HG03108 (cell line): Measurements from ENCODE around the gene NOX5.

Source experiments
- ATAC-seq: cut with Tn5 transposase; IDR thresholded peaks from one replicate; pipeline ENCODE4 v1.9.1; 2021; ENCODE audit warnings: moderate library complexity; ENCODE audit not compliant: unreplicated experiment

The NOX5 gene

GRCh38 chr15:69080295-69081248 is 66.1 kb downstream of the NOX5 start:
- no peak for ATAC-seq

DNA sequence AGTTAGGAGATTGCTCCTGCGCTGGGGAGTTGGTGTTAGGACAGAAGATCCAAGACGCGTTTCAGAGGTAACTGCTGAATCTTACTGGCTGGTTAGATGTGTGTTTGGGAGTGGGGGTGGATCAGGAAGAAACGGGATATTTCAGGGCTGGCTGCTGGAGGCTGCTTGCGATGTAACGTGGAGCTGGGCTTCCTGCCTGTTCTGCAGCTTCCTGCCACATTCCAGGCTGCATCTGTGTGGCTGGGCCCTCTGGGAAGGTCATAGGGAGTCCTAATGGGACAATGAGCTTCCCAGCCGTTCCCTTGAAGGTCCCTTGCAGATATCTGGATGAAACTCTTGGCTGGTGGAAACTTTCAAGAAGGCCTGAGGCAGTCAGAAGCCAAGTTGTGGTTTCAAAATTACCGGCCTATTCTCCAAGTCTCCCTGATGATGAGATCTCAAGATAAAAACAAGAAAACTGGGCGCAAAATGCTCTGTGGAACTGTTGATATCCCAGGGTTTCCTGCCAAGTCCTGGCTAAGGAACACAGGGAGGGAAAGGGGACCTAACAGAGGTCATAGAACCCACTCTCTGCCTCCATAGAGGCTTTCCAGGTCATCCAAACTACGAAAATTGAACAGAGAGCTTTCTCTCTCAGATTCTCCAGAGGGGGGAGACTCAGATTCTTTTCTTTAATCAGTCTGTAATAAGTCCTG is 67.0 kb downstream of the NOX5 start:
- no peak for ATAC-seq

DNA sequence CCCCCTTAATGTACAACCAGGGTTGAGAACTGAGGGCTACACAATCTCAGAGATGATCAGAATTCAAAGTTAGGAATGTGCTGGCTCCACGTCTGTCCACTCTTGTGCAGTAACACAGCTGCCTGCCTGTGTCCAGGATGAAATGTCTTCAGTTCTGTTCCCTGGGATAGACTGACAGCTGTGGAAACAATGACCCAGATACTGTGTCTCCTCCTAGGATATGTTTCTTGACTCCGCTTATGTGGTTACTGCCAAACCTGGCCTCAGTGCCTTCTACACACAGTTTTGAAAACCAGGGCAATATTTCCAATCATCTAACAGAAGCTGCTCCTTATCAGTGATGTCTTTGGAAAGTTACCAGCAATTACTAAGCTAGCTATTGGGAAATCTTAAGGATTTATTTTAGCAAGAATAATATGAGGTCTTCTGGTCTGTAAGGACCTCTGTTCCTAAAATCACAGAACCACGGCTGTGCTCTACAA is 67.6 kb downstream of the NOX5 start:
- ATAC-seq: no peak

- no peak for ATAC-seq
These were observed 68.1 kb downstream of the NOX5 start for GRCh38 chr15:69082554-69082953.

GRCh38 chr15:69084404-69085030 is 70.0 kb downstream of the NOX5 start:
- no peak for ATAC-seq

GRCh38 chr15:69085325-69086081 is 71.0 kb downstream of the NOX5 start:
- ATAC-seq: no peak

GRCh38 chr15:69086427-69087204 is 72.1 kb downstream of the NOX5 start:
- no peak for ATAC-seq

DNA sequence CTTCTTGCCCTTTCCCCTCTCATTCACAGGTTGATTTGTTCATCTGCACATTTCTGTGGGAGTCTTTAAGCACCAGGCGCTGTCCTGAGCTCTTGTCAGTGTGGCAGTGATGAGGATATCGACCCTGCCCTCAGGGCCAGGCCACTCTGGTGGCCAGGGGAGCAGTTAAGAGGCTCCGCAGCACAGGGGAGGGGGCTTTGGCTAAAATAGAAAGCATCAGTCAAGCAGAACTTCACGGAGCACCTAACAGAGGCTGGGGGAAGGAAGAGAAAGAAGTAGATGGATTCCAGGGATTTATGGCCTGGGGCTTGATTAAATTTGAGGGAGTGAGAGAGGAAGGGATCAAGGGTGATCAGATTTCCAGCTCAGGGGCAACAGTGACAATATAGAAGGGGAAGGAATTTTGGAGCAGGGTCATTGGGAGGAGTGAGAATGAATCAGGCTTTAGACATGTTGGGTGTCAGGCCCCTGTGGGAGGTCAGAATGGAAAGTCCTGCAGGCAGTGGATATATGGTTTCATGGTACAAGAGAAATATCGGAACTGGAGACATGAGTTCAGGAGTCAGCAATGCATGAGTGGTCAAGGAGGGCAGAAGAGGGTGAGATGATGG is 73.0 kb downstream of the NOX5 start:
- ATAC-seq: no peak

DNA sequence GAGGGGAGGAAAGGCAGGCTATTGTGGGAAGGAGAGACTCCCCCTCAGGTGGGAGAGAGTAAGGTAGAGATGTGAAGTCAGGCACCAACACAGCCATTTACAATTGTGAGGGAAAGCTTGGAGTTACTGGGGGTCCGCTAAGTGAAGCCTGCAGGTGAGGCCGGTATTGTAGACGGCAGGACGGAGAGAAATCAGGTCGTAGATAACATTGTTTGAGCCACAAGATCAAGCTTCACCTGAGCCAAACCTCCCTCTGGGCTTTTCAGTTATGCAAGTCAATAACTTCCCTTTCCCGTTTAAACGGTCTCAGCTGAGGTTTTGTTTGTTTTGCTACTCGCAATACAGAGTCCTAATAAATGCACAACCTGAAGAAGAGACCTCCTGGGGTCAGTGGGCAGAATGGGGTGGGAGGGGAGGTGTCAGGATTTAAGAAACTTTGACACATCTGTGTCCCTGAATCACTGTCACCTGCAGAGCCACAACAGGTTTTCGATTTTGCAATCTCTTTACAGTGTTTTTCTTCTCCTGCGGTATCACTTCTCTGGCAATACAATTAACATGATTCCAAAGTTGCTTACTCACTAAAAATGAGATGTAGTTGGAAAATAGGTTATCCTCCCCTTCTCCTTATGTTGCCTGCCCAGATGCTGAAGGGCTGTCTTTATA is 73.9 kb downstream of the NOX5 start:
- no peak for ATAC-seq

DNA sequence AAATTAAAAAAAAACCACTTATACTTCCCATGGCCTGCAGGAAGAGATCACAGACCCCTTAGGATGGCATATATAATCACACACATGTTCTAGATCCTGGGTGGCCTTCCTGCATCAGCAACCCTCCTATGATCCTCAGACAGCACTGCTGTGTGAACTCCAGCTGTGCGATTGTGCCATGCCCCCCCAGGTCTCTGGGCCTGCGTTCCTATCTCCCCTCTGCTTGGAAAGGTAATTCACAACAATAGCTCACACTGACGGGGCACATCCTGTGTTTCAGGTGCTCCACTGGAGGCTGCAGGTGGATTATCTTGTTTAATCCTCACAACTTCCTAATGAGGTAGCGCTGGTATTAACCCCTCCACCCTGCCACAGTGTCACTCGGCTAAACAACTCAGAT is 74.8 kb downstream of the NOX5 start:
- ATAC-seq: no peak

GRCh38 chr15:69090197-69090948 is 75.9 kb downstream of the NOX5 start:
- ATAC-seq: no peak

- ATAC-seq: no peak
These were observed 77.2 kb downstream of the NOX5 start for GRCh38 chr15:69091654-69092053.

GRCh38 chr15:69092159-69092558 is 77.7 kb downstream of the NOX5 start:
- ATAC-seq: no peak

DNA sequence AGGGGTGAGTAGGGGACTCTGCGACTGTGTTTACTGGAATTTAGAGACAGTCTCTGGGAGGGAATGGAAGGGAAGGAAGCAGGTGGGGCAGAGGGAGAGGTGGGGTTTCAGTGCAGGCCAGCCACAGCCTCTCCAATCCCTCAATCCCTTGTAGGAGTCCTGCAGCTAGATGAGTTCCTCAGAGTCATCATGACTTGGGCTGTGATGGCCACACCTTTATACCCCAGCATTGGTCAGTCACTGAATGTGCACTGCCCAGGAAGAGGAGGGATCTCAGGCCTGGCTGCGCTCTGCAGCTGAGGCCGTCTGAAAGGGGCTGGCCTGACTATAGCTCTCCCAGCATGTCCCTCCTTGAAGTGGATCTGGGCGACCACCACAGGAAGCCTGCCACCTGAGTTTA is 78.6 kb downstream of the NOX5 start:
- no peak for ATAC-seq

GRCh38 chr15:69093614-69094013 is 79.1 kb downstream of the NOX5 start:
- ATAC-seq: no peak

DNA sequence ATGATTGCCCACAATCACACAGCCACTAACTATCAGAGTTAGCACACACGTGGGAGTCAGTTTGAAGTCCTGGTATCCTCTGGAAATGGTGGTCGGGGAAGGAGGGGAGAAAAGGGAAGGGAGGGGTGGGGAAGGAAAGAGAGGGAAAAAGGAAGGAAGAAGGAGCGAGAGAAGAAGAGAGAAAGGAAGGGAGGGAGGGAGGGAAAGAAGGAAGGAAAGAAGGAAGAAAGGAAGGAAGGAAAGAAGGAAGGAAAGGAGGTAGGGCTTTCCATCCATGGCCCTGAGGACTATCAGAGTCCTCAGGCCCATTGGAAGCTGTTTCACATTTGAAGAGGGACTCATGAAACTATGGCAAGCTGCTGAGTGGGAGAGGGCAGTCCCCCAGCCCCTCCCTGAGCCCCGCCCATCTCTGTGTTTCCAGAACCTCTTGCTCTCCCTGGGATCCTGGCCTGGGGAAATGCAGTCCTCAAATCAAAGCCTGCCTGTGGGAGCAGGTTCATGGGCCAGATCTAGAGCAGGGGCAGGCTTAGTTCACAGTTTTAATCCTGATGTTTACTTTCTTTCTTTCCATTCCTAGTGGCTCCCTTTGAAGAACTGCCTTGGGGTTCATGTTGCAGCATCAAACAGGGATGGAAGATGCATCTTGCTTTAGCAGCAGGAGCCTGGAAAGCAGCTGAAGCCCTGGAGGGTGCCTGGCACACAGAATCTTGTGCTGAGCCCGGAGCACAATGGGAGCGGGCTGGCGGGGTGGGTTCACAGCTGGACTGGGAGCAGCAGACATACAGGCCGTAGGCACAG is 79.8 kb downstream of the NOX5 start:
- no peak for ATAC-seq

GRCh38 chr15:69095274-69095673 is 80.8 kb downstream of the NOX5 start:
- ATAC-seq: no peak

DNA sequence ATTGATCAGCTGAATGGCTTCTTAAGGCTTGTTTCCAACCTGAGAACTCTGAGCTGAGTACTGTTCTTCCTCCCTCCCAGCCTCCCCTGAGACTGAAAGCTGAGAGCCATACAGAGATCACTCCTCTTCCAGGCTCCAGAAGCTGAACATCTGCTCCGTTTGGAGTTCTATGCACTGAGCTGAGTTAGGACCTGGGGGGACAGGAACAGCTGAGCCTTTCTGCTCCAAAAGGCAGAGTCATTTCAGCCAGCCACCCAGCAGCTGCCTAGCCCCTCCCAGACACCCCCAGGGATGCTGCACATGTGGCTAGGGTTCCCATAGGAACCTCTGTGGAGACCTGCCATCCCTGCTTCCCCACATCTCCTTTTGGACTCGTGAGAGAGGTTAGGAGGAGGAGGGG is 81.7 kb downstream of the NOX5 start:
- no peak for ATAC-seq
